Astrocyte (in vitro differentiated cells and primary cell): ENCODE data around the gene KRT86. TPM values are rescaled to one million over a fixed set of nuclear protein-coding genes. Genes with fewer than 3 reads are reported as not detected.

Source experiments
- DNase-seq: peaks from one replicate; pipeline ENCODE4 v3.0.0-alpha.2; 2010; ENCODE audit warnings: low read depth
- FAIRE-seq: peaks from 2 replicates; lab custom pipeline; 2011; peaks lifted over from hg19 to GRCh38; lab: Jason Lieb, UNC
- H2AFZ ChIP-seq: 2 replicates; pipeline ENCODE4 v1.6.0; 2012; ENCODE audit warnings: low read depth, low read length, inconsistent platforms
- H3K27ac ChIP-seq: 2 replicates; pipeline ENCODE4 v1.5.1; 2011; ENCODE audit warnings: low read depth, low read length, inconsistent platforms
- H3K27me3 ChIP-seq: 2 replicates; pipeline ENCODE4 v1.6.0; 2011; ENCODE audit warnings: low read length, inconsistent platforms; ENCODE audit not compliant: insufficient read depth
- H3K36me3 ChIP-seq: 2 replicates; pipeline ENCODE4 v1.5.1; 2011; ENCODE audit warnings: low read length, inconsistent platforms; ENCODE audit not compliant: insufficient read depth
- H3K4me1 ChIP-seq: 2 replicates; pipeline ENCODE4 v1.5.1; 2011; ENCODE audit warnings: low read length, inconsistent platforms; ENCODE audit not compliant: insufficient read depth
- H3K4me2 ChIP-seq: 2 replicates; pipeline ENCODE4 v1.6.0; 2012; ENCODE audit warnings: low read length, inconsistent platforms
- H3K4me3 ChIP-seq: 2 replicates; pipeline ENCODE4 v1.5.1; 2011; ENCODE audit warnings: low read depth, mild to moderate bottlenecking, low read length, inconsistent platforms; ENCODE audit not compliant: insufficient read depth
- H3K79me2 ChIP-seq: 2 replicates; pipeline ENCODE4 v1.6.0; 2012; ENCODE audit warnings: mild to moderate bottlenecking, low read length, inconsistent platforms; ENCODE audit not compliant: insufficient read depth
- H3K9ac ChIP-seq: 2 replicates; pipeline ENCODE4 v1.6.0; 2012; ENCODE audit warnings: mild to moderate bottlenecking, low read length, inconsistent platforms
- H3K9me3 ChIP-seq: 2 replicates; pipeline ENCODE4 v1.5.1; 2012; ENCODE audit warnings: low read depth, mild to moderate bottlenecking, low read length, inconsistent platforms; ENCODE audit not compliant: insufficient read depth
- H4K20me1 ChIP-seq: 2 replicates; pipeline ENCODE4 v1.6.0; 2012; ENCODE audit warnings: low read length, inconsistent platforms; ENCODE audit not compliant: insufficient read depth
- H3K27ac Mint-ChIP-seq: one replicate; pipeline ENCODE4 v1.8.0; 2021; ENCODE audit warnings: mild to moderate bottlenecking, mixed read lengths; ENCODE audit not compliant: unreplicated experiment
- H3K27me3 Mint-ChIP-seq: one replicate; pipeline ENCODE4 v1.8.0; 2021; ENCODE audit warnings: low read depth, mixed read lengths; ENCODE audit not compliant: unreplicated experiment
- H3K36me3 Mint-ChIP-seq: one replicate; pipeline ENCODE4 v1.8.0; 2021; ENCODE audit warnings: low read depth, mixed read lengths; ENCODE audit not compliant: unreplicated experiment
- H3K4me1 Mint-ChIP-seq: one replicate; pipeline ENCODE4 v1.8.0; 2021; ENCODE audit warnings: low read depth, mixed read lengths; ENCODE audit not compliant: unreplicated experiment
- H3K4me3 Mint-ChIP-seq: one replicate; pipeline ENCODE4 v1.8.0; 2021; ENCODE audit warnings: mild to moderate bottlenecking, moderate library complexity, mixed read lengths; ENCODE audit not compliant: unreplicated experiment
- H3K9me3 Mint-ChIP-seq: one replicate; pipeline ENCODE4 v1.8.0; 2021; ENCODE audit warnings: mild to moderate bottlenecking, mixed read lengths; ENCODE audit not compliant: unreplicated experiment
- EZH2 ChIP-seq: IDR thresholded peaks from 2 replicates; pipeline ENCODE4 v1.6.1; 2012; ENCODE audit warnings: mild to moderate bottlenecking, low read length, inconsistent platforms; ENCODE audit not compliant: insufficient read depth
- total RNA-seq: library from RNA; stranded (reverse); gene quantifications from 2 replicates; pipeline ENCODE4 v1.2.1, GENCODE V29; 2021
- TF ChIP-seq, protein P1 (sequence below): IDR thresholded peaks from 2 replicates; pipeline ENCODE4 v1.5.1; 2011; ENCODE audit warnings: low read depth, mild to moderate bottlenecking, inconsistent platforms, low read length, moderate library complexity; ENCODE audit not compliant: insufficient read depth

The KRT86 gene
- total RNA-seq, 1 donor from 2014 or later, result 0.43 TPM

GRCh38 chr12:52254180-52254964 lies 20.1 kb upstream of the KRT86 start:
- Mint-ChIP-seq H3K27ac (no peak overlapping the region), H3K9me3 (peaks cover 7% of the 10 kb centered on the region), H3K27me3 (peaks cover 82% of the 10 kb centered on the region), H3K4me1 (no peaks in the 10 kb centered on the region), H3K36me3 (peaks cover 5% of the 10 kb centered on the region), H3K4me3 (no peak overlapping the region)
- no peak overlapping the region for H3K4me3 ChIP-seq
- H3K36me3 ChIP-seq, result no peaks in the 10 kb centered on the region
- TF ChIP-seq EZH2, result no peak
- TF ChIP-seq, protein P1, sequence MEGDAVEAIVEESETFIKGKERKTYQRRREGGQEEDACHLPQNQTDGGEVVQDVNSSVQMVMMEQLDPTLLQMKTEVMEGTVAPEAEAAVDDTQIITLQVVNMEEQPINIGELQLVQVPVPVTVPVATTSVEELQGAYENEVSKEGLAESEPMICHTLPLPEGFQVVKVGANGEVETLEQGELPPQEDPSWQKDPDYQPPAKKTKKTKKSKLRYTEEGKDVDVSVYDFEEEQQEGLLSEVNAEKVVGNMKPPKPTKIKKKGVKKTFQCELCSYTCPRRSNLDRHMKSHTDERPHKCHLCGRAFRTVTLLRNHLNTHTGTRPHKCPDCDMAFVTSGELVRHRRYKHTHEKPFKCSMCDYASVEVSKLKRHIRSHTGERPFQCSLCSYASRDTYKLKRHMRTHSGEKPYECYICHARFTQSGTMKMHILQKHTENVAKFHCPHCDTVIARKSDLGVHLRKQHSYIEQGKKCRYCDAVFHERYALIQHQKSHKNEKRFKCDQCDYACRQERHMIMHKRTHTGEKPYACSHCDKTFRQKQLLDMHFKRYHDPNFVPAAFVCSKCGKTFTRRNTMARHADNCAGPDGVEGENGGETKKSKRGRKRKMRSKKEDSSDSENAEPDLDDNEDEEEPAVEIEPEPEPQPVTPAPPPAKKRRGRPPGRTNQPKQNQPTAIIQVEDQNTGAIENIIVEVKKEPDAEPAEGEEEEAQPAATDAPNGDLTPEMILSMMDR, result no peak
- H3K27me3 ChIP-seq, result peaks cover 36% of the 10 kb centered on the region
- H3K9me3 ChIP-seq, result no peaks in the 10 kb centered on the region
- no peak overlapping the region for H3K4me2 ChIP-seq
- no peak overlapping the region for H3K27ac ChIP-seq
- FAIRE-seq (no peak), DNase-seq (no peak)
- no peaks in the 10 kb centered on the region for H3K79me2 ChIP-seq
- H2AFZ ChIP-seq, result no peak overlapping the region
- H3K9ac ChIP-seq, result no peak overlapping the region
- H3K4me1 ChIP-seq, result no peaks in the 10 kb centered on the region
- no peaks in the 10 kb centered on the region for H4K20me1 ChIP-seq

GRCh38 chr12:52254965-52255751 lies 19.3 kb upstream of the KRT86 start:
- DNase-seq (no peak), FAIRE-seq (no peak)
- H3K9me3 ChIP-seq, result no peaks in the 10 kb centered on the region
- peaks cover 5% of the 10 kb centered on the region for H3K36me3 Mint-ChIP-seq
- H3K4me3 ChIP-seq, result no peak overlapping the region
- no peak overlapping the region for H3K9ac ChIP-seq
- H3K27ac Mint-ChIP-seq, result no peak overlapping the region
- no peak for TF ChIP-seq EZH2
- TF ChIP-seq, protein P1, result no peak
- H3K4me3 Mint-ChIP-seq, result no peak overlapping the region
- no peak overlapping the region for H3K27ac ChIP-seq
- H3K4me1 ChIP-seq, result no peaks in the 10 kb centered on the region
- H3K36me3 ChIP-seq, result no peaks in the 10 kb centered on the region
- no peak overlapping the region for H2AFZ ChIP-seq
- peaks cover 36% of the 10 kb centered on the region for H3K27me3 ChIP-seq
- peaks cover 81% of the 10 kb centered on the region for H3K27me3 Mint-ChIP-seq
- H4K20me1 ChIP-seq, result no peaks in the 10 kb centered on the region
- peaks cover 5% of the 10 kb centered on the region for H3K4me1 Mint-ChIP-seq
- H3K9me3 Mint-ChIP-seq, result peaks cover 5% of the 10 kb centered on the region
- no peaks in the 10 kb centered on the region for H3K79me2 ChIP-seq
- H3K4me2 ChIP-seq, result no peak overlapping the region
